ENCODE data around the gene OR7A10. TPM values are rescaled to one million over a fixed set of nuclear protein-coding genes. Genes with fewer than 3 reads are reported as not detected.
A peak's percentile ranks its signal among the peaks of the same experiment; 100 is the strongest.

OR7A10 gene
- total RNA-seq, 1 donor from 2014 or later: not detected

GRCh38 chr19:14871619-14872230, 23.0 kb upstream of the OR7A10 start:
- Mint-ChIP-seq H3K27me3 (ENCODE audit: unreplicated experiment) (no peaks in the 10 kb centered on the region), H3K27ac (ENCODE audit: unreplicated experiment) (no peak overlapping the region), H3K4me1 (ENCODE audit: unreplicated experiment) (no peaks in the 10 kb centered on the region), H3K36me3 (ENCODE audit: low read depth, unreplicated experiment) (no peaks in the 10 kb centered on the region), H3K4me3 (ENCODE audit: unreplicated experiment) (no peak overlapping the region), H3K9me3 (ENCODE audit: unreplicated experiment) (no peaks in the 10 kb centered on the region)
- no peak for DNase-seq (ENCODE audit: low spot score)
- TF ChIP-seq, protein P1, sequence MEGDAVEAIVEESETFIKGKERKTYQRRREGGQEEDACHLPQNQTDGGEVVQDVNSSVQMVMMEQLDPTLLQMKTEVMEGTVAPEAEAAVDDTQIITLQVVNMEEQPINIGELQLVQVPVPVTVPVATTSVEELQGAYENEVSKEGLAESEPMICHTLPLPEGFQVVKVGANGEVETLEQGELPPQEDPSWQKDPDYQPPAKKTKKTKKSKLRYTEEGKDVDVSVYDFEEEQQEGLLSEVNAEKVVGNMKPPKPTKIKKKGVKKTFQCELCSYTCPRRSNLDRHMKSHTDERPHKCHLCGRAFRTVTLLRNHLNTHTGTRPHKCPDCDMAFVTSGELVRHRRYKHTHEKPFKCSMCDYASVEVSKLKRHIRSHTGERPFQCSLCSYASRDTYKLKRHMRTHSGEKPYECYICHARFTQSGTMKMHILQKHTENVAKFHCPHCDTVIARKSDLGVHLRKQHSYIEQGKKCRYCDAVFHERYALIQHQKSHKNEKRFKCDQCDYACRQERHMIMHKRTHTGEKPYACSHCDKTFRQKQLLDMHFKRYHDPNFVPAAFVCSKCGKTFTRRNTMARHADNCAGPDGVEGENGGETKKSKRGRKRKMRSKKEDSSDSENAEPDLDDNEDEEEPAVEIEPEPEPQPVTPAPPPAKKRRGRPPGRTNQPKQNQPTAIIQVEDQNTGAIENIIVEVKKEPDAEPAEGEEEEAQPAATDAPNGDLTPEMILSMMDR (IDR thresholded peaks at IDR 0.05; ENCODE audit: unreplicated experiment): peak; percentile 23

DNA sequence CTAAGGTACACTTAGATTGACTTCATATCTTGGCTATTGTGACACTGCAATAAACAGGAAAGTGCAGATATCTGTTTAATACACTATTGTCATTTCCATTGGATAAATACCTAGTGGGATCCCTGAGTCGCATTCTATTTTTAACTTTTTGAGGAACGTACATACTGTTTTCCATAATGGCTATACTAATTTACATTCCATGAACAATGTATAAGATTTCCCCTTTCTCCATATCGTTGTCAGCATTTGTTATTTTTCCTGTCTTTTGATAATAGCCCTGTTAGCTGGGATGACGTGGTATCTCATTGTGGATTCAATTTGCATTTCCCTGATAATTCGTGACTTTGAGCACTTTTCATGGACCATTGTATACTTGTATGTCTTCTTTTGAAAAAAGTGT, 19.8 kb upstream of the OR7A10 start:
- Mint-ChIP-seq H3K4me1 (ENCODE audit: unreplicated experiment) (no peaks in the 10 kb centered on the region), H3K9me3 (ENCODE audit: unreplicated experiment) (no peaks in the 10 kb centered on the region), H3K27ac (ENCODE audit: unreplicated experiment) (no peak overlapping the region), H3K4me3 (ENCODE audit: unreplicated experiment) (no peak overlapping the region), H3K36me3 (ENCODE audit: low read depth, unreplicated experiment) (no peaks in the 10 kb centered on the region), H3K27me3 (ENCODE audit: unreplicated experiment) (no peaks in the 10 kb centered on the region)
- no peak for DNase-seq (ENCODE audit: low spot score)
- TF ChIP-seq, protein P1 (IDR thresholded peaks at IDR 0.05; ENCODE audit: unreplicated experiment): no peak

- H3K36me3 Mint-ChIP-seq (ENCODE audit: low read depth, unreplicated experiment): peaks cover 4% of the 10 kb centered on the region
- H3K27ac Mint-ChIP-seq (ENCODE audit: unreplicated experiment): no peak overlapping the region
- DNase-seq (ENCODE audit: low spot score): no peak
- TF ChIP-seq, protein P1 (IDR thresholded peaks at IDR 0.05; ENCODE audit: unreplicated experiment): no peak
- no peak overlapping the region for H3K4me3 Mint-ChIP-seq (ENCODE audit: unreplicated experiment)
- H3K27me3 Mint-ChIP-seq (ENCODE audit: unreplicated experiment): peaks cover 6% of the 10 kb centered on the region
- H3K9me3 Mint-ChIP-seq (ENCODE audit: unreplicated experiment): peaks cover 7% of the 10 kb centered on the region
- no peaks in the 10 kb centered on the region for H3K4me1 Mint-ChIP-seq (ENCODE audit: unreplicated experiment)
These were observed 5.1 kb downstream of the OR7A10 start for GRCh38 chr19:14843578-14843977.

DNA sequence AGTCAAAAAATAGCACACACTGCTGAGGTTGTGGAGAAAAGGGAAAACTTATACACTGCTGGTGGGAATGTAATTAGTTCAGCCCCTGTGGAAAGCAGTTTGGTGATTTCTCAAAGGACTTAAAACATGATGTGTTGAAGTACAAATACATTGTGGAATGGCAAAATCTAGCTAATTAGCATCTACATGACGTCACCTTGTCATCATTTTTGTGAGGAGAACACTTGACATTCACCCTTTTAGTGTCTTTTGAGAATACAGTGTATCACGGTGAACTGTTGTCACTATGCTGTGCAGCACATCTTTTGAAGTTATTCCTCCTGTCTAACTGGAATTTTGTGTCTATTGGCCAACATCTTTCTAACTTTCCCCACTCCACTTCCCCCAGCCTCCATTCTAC, 5.6 kb downstream of the OR7A10 start:
- H3K36me3 Mint-ChIP-seq (ENCODE audit: low read depth, unreplicated experiment): peaks cover 4% of the 10 kb centered on the region
- DNase-seq (ENCODE audit: low spot score): no peak
- H3K27ac Mint-ChIP-seq (ENCODE audit: unreplicated experiment): no peak overlapping the region
- TF ChIP-seq, protein P1 (IDR thresholded peaks at IDR 0.05; ENCODE audit: unreplicated experiment): no peak
- H3K4me1 Mint-ChIP-seq (ENCODE audit: unreplicated experiment): no peaks in the 10 kb centered on the region
- no peak overlapping the region for H3K4me3 Mint-ChIP-seq (ENCODE audit: unreplicated experiment)
- peaks cover 6% of the 10 kb centered on the region for H3K27me3 Mint-ChIP-seq (ENCODE audit: unreplicated experiment)
- H3K9me3 Mint-ChIP-seq (ENCODE audit: unreplicated experiment): peaks cover 6% of the 10 kb centered on the region

- Mint-ChIP-seq H3K27ac (ENCODE audit: unreplicated experiment) (no peak overlapping the region), H3K9me3 (ENCODE audit: unreplicated experiment) (peaks cover 3% of the 10 kb centered on the region), H3K4me3 (ENCODE audit: unreplicated experiment) (no peak overlapping the region), H3K4me1 (ENCODE audit: unreplicated experiment) (no peaks in the 10 kb centered on the region), H3K36me3 (ENCODE audit: low read depth, unreplicated experiment) (peaks cover 4% of the 10 kb centered on the region), H3K27me3 (ENCODE audit: unreplicated experiment) (peaks cover 6% of the 10 kb centered on the region)
- no peak for DNase-seq (ENCODE audit: low spot score)
- TF ChIP-seq, protein P1 (IDR thresholded peaks at IDR 0.05; ENCODE audit: unreplicated experiment): no peak
These were observed 8.5 kb downstream of the OR7A10 start for GRCh38 chr19:14840206-14840605.
